Osteocyte (in vitro differentiated cells): Measurements from ENCODE around the gene GPD2. TPM values are rescaled to one million over a fixed set of nuclear protein-coding genes. Genes with fewer than 3 reads are reported as not detected.

Experiments
- DNase-seq: peaks from one replicate; pipeline ENCODE4 v3.0.0; 2021; ENCODE audit warnings: mixed read lengths; ENCODE audit not compliant: unreplicated experiment; ENCODE audit errors: extremely low spot score
- H3K27ac Mint-ChIP-seq: one replicate; pipeline ENCODE4 v1.8.0; 2021; ENCODE audit warnings: mild to moderate bottlenecking, mixed read lengths; ENCODE audit not compliant: unreplicated experiment
- H3K27me3 Mint-ChIP-seq: one replicate; pipeline ENCODE4 v1.8.0; 2021; ENCODE audit warnings: mixed read lengths; ENCODE audit not compliant: unreplicated experiment
- H3K36me3 Mint-ChIP-seq: one replicate; pipeline ENCODE4 v1.8.0; 2021; ENCODE audit warnings: mixed read lengths; ENCODE audit not compliant: unreplicated experiment
- H3K4me1 Mint-ChIP-seq: one replicate; pipeline ENCODE4 v1.8.0; 2021; ENCODE audit warnings: mixed read lengths; ENCODE audit not compliant: unreplicated experiment
- H3K4me3 Mint-ChIP-seq: one replicate; pipeline ENCODE4 v1.8.0; 2021; ENCODE audit warnings: mild to moderate bottlenecking, moderate library complexity, mixed read lengths; ENCODE audit not compliant: unreplicated experiment
- H3K9me3 Mint-ChIP-seq: one replicate; pipeline ENCODE4 v1.8.0; 2021; ENCODE audit warnings: mixed read lengths; ENCODE audit not compliant: unreplicated experiment
- total RNA-seq: library from RNA; stranded (reverse); gene quantifications from 2 replicates; pipeline ENCODE4 v1.2.1, GENCODE V29; 2021
- TF ChIP-seq, protein P1 (sequence below): fragments of 200-600 bp; sonication (generic); IDR thresholded peaks from 2 replicates; pipeline ENCODE4 v1.5.0; 2021; ENCODE audit warnings: antibody characterized with exemption, mild to moderate bottlenecking, moderate library complexity

GPD2 gene
- total RNA-seq, 1 donor from 2014 or later = 21.8 TPM

DNA sequence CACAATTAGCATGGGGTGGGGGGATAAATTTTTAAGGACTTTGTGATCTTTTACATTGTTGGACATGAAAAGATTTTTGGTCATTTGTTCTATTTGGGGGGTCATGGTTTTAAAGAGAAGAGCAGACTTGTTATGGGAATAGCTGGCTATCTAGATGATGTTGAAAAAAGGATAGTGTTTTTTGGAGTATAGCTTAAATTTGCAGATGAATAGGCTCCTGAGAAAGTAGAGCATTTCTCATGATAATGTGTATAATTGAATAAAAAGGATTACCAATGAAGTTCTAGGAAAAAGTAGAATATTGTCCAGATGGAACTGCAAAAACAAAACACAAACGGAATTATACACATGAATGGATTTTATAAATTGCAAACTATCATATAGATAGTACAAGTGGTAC is 186.3 kb downstream of the GPD2 start:
- no peak for DNase-seq
- TF ChIP-seq, protein P1, sequence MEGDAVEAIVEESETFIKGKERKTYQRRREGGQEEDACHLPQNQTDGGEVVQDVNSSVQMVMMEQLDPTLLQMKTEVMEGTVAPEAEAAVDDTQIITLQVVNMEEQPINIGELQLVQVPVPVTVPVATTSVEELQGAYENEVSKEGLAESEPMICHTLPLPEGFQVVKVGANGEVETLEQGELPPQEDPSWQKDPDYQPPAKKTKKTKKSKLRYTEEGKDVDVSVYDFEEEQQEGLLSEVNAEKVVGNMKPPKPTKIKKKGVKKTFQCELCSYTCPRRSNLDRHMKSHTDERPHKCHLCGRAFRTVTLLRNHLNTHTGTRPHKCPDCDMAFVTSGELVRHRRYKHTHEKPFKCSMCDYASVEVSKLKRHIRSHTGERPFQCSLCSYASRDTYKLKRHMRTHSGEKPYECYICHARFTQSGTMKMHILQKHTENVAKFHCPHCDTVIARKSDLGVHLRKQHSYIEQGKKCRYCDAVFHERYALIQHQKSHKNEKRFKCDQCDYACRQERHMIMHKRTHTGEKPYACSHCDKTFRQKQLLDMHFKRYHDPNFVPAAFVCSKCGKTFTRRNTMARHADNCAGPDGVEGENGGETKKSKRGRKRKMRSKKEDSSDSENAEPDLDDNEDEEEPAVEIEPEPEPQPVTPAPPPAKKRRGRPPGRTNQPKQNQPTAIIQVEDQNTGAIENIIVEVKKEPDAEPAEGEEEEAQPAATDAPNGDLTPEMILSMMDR = no peak
- Mint-ChIP-seq H3K27me3 (peaks cover 17% of the 10 kb centered on the region), H3K36me3 (no peaks in the 10 kb centered on the region), H3K4me1 (no peaks in the 10 kb centered on the region), H3K4me3 (no peak overlapping the region), H3K9me3 (peaks cover 5% of the 10 kb centered on the region), H3K27ac (no peak overlapping the region)

DNA sequence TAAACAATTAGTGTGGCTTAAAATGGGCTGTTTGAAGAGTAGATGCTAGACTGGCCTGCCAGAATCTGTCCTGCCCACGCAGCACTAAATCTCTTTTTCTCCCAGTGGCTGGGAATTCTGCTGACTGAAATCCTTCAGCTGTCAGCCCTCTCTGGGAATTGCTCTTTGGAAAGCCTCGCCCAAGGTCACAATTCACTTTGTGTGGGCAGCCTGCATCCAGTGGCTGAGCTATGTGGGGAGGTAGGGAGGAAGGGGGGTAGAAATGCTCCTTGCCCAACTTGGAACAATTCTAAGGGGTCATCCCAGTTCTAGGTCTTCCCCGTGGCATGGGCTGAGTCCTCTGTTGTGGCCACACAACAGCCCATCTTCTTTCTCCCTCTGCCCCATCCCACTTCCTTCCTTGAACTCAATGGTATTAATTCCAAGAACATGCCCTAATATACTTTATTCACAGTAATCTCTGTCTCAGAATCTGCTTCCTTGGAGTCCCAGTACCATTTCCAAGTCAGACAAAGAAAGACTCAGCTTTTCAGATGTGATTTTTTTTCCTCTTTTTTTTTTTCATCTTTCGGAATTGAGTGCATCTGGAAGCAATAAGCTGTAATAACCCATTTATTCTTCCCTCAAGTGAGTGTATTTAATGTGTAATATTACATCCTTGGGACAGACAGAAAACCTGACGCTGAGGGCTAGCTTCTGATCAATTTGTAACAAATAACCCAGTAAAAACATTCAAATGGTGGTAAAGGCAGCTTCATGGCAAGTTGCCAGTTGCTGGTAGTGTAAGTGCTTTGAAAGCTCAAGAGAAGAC is 189.4 kb downstream of the GPD2 start:
- no peak overlapping the region for H3K27ac Mint-ChIP-seq
- no peaks in the 10 kb centered on the region for H3K36me3 Mint-ChIP-seq
- H3K4me1 Mint-ChIP-seq = no peaks in the 10 kb centered on the region
- peaks cover 5% of the 10 kb centered on the region for H3K9me3 Mint-ChIP-seq
- TF ChIP-seq, protein P1 = no peak
- no peak overlapping the region for H3K4me3 Mint-ChIP-seq
- no peak for DNase-seq
- peaks cover 29% of the 10 kb centered on the region for H3K27me3 Mint-ChIP-seq

DNA sequence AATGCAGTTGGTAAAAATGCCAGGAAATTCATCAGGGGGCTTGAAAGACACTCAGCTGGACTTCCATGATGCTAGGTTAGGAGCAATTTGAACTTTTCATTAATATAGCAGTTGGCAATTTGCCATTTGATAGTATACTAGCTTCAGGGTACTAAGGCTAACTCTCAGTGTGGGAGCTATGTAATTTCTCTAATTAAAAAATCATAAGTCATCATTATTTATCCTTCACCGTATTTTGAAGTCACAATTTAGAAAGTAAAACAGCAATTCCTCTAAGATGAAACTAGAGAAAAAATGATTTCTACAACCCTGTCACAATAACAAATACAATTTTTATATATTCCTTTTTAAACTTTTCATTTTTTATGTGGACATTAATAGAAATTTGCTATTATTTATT is 190.8 kb downstream of the GPD2 start:
- H3K4me3 Mint-ChIP-seq = no peak overlapping the region
- peaks cover 36% of the 10 kb centered on the region for H3K27me3 Mint-ChIP-seq
- H3K4me1 Mint-ChIP-seq = no peaks in the 10 kb centered on the region
- TF ChIP-seq, protein P1 = no peak
- H3K9me3 Mint-ChIP-seq = peaks cover 5% of the 10 kb centered on the region
- no peak overlapping the region for H3K27ac Mint-ChIP-seq
- H3K36me3 Mint-ChIP-seq = no peaks in the 10 kb centered on the region
- DNase-seq = no peak

DNA sequence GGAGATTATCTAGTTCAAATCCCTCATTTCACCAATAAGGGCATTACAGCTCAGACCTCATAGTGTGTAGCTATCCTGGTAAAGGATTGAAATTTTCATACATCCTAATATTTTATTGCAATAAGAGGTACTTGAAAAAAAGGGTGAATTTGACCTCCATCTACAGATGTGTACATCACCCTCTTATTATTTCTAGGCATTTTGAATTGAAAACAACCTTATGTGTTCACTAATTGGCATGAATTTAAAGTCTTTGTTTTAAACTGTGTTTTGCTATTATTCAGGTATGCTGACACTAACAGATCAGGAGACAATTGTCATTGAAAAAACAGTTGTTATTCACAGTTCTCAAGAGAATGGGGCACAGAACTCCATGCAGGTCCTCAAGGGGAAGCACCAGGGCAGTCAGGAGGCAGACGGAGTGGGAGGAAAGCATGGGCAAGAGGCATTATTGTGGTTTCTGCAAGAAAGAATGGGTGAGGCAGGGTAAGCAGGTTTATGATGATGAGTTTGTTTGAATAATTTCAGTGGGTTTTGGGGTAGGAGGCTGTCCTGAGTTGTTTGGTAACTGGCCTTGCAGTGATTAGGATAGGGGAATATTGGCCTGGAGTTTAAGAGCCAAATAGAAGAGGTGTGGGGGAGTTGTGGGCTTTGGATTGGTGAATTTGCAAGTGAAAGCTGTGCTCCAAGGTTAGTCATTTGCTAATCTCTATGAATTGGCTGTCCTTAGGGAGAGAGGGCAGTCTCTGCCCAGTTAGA is 194.6 kb downstream of the GPD2 start:
- Mint-ChIP-seq H3K27me3 (peaks cover 40% of the 10 kb centered on the region), H3K4me1 (no peaks in the 10 kb centered on the region), H3K4me3 (no peak overlapping the region), H3K36me3 (no peaks in the 10 kb centered on the region), H3K27ac (no peak overlapping the region), H3K9me3 (no peaks in the 10 kb centered on the region)
- TF ChIP-seq, protein P1 = no peak
- DNase-seq = no peak

DNA sequence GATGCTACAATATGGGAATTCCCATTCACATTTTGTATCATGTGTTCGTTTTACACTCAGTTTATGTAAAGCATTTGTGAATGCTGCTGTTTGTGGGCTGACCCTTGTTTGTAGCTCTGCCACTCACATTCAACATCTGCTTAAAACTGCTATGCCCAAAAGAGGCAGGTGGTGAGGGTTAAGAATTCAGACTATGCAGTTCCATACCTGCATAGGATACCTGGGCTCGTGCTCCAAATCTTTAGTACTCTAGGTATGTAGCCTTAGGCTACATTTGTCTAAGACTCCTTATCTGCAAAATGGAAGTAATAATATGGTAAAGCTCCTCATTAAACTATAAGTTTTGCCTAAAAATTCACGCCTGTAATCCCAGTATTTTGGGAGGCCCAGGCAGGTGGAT is 199.5 kb downstream of the GPD2 start:
- Mint-ChIP-seq H3K9me3 (no peaks in the 10 kb centered on the region), H3K36me3 (no peaks in the 10 kb centered on the region), H3K4me1 (no peaks in the 10 kb centered on the region), H3K4me3 (no peak overlapping the region), H3K27me3 (peaks cover 24% of the 10 kb centered on the region), H3K27ac (no peak overlapping the region)
- no peak for DNase-seq
- TF ChIP-seq, protein P1 = no peak
